ENCODE data around the gene CCDC178. TPM values are rescaled to one million over a fixed set of nuclear protein-coding genes. Genes with fewer than 3 reads are reported as not detected.

The CCDC178 gene
- total RNA-seq, 4 donors from 2014 or later = 0.73 to 1.1 TPM; not detected in 2

DNA sequence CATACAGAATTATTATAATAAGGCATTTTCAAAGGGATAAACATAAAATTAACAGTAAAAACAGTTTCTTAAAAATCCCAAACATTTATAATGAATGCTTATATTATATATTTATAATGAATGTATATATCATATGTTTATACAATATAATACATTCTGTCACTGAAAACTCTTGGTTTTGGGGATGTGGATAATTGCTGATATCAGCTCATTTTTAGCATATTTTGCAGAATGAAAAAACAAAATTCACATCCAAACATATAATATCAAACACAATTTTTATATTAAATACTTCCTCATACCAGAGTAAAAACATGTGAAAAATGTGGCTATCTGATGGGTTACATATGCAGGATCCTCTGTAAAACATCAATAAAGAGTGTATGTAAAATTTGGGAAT lies 465.0 kb downstream of the CCDC178 start:
- Histone ChIP-seq H3K36me3 (no peaks in the 10 kb centered on the region), H3K9me3 (no peaks in the 10 kb centered on the region), H3K27ac (no peak overlapping the region), H3K4me1 (no peaks in the 10 kb centered on the region), H3K4me3 (no peak overlapping the region), H3K27me3 (no peaks in the 10 kb centered on the region)
- TF ChIP-seq CTCF (IDR thresholded peaks at IDR 0.05) (no peak), POLR2A (IDR thresholded peaks at IDR 0.05) (no peak)
- no peak for DNase-seq
- intact Hi-C loops (cut with DNase I) = no loop called here

DNA sequence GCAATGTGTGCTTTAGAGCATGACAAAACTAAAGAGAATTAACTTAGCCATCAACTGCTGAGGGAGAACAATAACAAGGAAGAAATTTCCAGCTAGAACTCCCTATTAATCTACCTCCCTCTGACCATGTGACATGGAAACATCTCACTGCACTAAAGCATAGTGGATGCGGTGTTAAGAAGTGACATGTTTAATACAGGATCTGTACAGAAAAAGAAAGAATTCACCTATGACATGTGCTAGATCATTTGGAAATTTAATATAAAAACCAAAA lies 465.4 kb downstream of the CCDC178 start:
- H3K4me3 ChIP-seq = no peak overlapping the region
- no peaks in the 10 kb centered on the region for H3K9me3 ChIP-seq
- no peaks in the 10 kb centered on the region for H3K27me3 ChIP-seq
- no peak for DNase-seq
- H3K4me1 ChIP-seq = no peaks in the 10 kb centered on the region
- no peak overlapping the region for H3K27ac ChIP-seq
- no peak for TF ChIP-seq POLR2A (IDR thresholded peaks at IDR 0.05)
- no peak for TF ChIP-seq CTCF (IDR thresholded peaks at IDR 0.05)
- 71 to 79% methylated on average over 1 of the region's 1 CpG for WGBS, 2 donors
- H3K36me3 ChIP-seq = no peaks in the 10 kb centered on the region
- intact Hi-C loops (cut with DNase I) = no loop called here

GRCh38 chr18:32974421-32975162 lies 465.9 kb downstream of the CCDC178 start:
- TF ChIP-seq CTCF (IDR thresholded peaks at IDR 0.05) (no peak), POLR2A (IDR thresholded peaks at IDR 0.05) (no peak)
- H3K4me1 ChIP-seq = no peaks in the 10 kb centered on the region
- no peak overlapping the region for H3K27ac ChIP-seq
- 23 to 29% methylated on average over 4 of the region's 4 CpGs for WGBS, 2 donors
- no peaks in the 10 kb centered on the region for H3K36me3 ChIP-seq
- no peak overlapping the region for H3K4me3 ChIP-seq
- no peaks in the 10 kb centered on the region for H3K27me3 ChIP-seq
- intact Hi-C loops (cut with DNase I) = no loop called here
- no peaks in the 10 kb centered on the region for H3K9me3 ChIP-seq
- DNase-seq = no peak

- H3K4me1 ChIP-seq = no peaks in the 10 kb centered on the region
- 77 to 92% methylated on average over 2 of the region's 2 CpGs for WGBS, 2 donors
These were observed 472.3 kb downstream of the CCDC178 start for GRCh38 chr18:32968248-32968647.

DNA sequence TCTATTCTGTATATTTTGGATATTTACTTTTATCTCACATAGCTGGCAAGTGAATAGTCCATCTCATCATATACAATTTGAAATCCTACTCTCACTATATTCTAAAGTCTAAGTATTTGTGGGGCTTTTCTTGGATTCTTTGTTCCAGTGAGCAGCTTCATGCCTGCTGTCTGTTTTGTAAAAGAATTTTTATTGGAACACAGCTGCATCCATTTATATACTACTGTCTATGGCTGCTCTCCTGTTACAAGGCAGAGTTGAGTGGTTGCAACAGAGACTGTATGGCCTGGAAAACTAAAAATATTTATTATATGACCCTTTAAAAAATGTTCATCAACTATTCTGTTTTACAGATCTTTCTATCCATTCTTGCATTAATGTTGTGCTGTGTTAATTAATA lies 474.4 kb downstream of the CCDC178 start:
- Histone ChIP-seq H3K4me3 (no peak overlapping the region), H3K4me1 (no peaks in the 10 kb centered on the region), H3K27ac (no peak overlapping the region), H3K36me3 (no peaks in the 10 kb centered on the region), H3K27me3 (no peaks in the 10 kb centered on the region), H3K9me3 (no peaks in the 10 kb centered on the region)
- TF ChIP-seq POLR2A (IDR thresholded peaks at IDR 0.05) (no peak), CTCF (IDR thresholded peaks at IDR 0.05) (no peak)
- intact Hi-C loops (cut with DNase I) = no loop called here
- no peak for DNase-seq

More at GRCh38 chr18:32968248-32968647, 472.3 kb downstream of the CCDC178 start:
- Histone ChIP-seq H3K4me3 (no peak overlapping the region), H3K27me3 (no peaks in the 10 kb centered on the region), H3K27ac (no peak overlapping the region), H3K36me3 (no peaks in the 10 kb centered on the region), H3K9me3 (no peaks in the 10 kb centered on the region)
- TF ChIP-seq CTCF (IDR thresholded peaks at IDR 0.05) (no peak), POLR2A (IDR thresholded peaks at IDR 0.05) (no peak)
- DNase-seq = no peak
- intact Hi-C loops (cut with DNase I) = no loop called here

Data from esophagus squamous epithelium (tissue), 5 donors.